NCI-H526 (cell line): ENCODE results near the gene NUBPL.
"Not testable (repeated sequence)": the region's sequence is repeated elsewhere in the genome, so short reads cannot be mapped to it uniquely, and the experiment has no call there.

ENCODE experiments used
- DNase-seq, 2 experiments: peaks; one replicate each; lab custom pipeline; 2025; lab: John Stamatoyannopoulos, UW

Gene NUBPL

DNA sequence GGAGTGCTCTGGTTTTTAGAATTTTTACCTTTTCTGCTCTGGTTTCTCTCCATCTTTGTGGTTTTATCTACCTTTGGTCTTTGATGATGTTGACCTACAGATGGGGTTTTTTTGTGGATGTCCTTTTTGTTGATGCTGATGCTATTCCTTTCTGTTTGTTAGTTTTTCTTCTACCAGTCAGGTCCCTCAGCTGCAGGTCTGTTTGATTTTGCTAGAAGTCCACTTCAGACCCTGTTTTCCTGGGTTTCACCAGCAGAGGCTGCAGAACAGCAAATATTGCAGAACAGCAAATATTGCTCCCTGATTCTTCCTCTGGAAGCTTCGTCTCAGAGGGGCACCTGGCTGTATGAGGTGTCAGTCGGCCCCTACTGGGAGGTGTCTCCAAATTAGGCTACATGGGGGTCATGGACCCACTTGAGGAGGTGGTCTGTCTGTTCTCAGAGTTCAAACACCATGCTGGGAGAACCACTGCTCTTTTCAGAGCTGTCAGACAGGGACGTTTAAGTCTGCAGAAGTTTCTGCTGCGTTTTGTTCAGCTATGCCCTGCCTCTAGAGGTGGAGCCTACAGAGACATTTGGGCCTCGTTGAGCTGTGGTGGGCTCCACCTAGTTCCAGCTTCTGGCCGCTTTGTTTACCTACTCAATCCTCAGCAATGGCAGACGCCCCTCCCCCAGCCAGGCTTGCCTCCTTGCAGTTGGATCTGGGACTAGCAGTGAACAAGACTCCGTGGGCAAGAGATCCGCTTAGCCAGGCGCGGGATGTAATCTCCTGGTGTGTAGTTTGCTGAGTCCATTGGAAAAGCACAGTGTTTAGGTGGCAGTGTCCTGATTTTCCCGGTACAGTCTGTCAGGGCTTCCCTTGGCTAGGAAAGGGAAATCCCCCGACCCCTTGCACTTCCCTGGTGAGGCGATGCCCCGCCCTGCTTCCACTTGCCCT, 250.8 kb downstream of the NUBPL start:
- not testable (repeated sequence) for DNase-seq

DNA sequence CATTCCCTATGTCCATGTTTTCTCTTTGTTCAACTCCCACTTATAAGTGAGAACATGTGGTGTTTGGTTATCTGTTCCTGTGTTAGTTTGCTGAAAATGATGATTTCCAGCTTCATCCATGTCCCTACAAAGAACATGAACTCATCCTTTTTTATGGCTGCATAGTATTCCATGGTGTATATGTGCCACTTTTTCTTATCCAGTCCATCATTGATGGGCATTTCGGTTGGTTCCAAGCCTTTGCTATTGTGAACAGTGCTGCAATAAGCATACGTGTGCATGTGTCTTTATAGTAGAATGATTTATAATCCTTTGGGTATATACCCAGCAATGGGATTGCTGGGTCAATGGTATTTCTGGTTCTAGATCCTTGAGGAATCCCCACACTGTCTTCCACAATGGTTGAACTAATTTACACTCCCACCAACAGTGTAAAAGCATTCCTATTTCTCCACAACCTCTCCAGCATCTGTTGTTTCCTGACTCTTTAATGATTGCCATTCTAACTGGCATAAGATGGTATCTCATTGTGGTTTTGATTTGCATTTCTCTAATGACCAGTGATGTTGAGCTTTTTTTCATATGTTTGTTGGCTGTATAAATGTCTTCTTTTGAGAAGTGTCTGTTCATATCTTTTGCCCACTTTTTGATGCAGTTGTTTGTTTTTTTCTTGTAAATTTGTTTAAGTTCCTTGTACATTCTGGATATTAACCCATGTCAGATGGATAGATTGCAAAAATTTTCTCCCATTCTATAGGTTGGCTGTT, 252.7 kb downstream of the NUBPL start:
- not testable (repeated sequence) for DNase-seq

DNA sequence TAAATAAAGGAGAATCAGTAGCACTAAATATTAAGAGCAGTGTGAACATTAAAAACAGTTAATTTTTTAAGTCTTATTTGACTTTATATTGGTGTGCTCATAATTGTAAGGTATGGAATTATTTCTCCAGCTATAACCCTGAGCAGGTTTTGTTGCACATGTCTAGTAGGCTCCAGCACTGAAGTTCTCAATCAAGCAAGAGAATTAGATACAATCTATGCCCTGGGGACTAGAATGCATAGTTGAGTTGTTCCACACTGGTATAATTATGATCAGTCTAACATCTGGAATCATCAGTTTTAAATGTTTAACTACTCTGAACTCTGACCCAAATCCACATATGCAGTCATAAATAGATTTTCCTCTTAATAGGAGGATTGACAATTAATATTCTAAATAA, 258.1 kb downstream of the NUBPL start:
- DNase-seq, result no peak

DNA sequence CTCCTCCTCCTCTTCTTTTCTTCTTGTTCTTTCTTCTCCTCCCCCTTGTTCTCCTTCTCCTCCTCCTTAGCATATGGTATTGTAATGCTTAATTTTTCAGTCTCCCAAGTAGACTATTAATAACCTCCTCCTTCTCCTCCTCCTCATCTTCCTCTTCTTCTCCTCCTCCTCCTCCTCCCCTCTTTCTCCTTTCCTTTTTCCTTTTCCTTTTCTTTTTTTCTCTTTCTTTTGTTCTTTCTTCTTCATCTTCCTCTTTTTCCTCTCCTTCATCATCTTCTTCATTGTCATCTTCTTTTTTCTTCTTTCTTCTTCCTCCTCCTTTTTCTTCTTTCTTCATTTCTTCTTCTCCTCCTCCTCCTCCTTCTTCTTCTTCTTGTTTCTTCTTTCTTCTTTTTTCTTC, 264.3 kb downstream of the NUBPL start:
- DNase-seq, result no peak

DNA sequence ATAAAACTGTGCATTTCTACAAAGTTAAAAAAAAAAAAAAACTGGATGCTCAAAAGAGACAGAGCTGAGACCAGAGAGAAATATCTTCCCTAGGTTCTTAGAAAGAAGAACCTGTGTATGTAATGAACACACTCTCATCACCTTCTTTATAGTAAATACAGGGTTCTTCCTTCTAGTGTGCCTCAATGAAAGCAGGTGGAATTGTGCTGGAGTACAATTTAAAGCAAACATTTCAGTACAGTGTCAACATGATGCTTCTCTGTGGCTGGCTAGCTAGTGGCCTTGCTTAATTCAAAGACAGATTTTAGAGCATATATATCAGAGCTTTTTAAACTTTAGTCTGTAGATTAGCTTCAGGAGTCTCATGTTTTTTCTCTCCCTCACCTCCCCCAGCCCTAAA, 266.1 kb downstream of the NUBPL start:
- DNase-seq, result no peak

DNA sequence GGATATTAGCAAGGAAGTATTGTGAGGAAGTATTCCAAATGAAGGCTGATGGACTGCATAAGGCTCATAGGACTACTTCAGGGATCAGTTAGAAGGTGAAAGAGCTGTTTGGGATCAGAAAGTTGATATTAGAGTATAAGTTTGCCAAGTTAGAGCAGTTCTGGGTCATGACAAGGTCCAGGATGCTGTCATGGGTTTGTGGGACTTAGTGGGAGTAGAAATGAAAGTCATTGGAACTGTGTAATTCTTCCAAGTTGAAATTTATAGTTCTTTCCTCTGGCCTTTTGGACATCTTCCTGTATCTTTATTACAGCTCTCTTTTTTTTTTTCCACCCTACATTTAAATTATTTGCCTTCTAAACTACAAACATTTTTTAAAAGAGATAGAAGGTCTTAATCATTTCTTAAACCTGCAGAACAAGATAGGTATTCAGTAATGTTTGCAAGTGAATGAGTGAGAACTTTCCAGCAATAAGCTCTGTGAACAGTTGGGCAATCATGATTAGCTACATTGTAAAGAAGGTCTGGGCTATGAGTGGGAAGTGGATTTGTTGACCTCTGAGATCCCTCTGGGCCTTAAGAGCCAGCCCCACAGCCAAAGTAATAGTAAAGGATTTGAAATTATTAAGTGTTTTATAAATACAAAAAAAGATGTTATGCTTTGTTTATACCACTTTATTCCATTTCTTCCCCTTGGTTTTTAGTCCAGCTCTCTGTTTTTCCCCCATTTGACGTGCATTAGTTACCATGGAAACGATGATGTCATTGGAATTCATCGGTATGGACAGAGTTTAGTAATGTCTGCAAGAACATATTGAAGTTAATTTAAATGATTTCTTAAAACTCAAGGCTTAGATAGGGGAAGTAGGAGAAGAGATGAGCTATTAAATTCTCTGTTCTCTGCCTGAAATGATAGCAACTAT, 268.0 kb downstream of the NUBPL start:
- no peak for DNase-seq

DNA sequence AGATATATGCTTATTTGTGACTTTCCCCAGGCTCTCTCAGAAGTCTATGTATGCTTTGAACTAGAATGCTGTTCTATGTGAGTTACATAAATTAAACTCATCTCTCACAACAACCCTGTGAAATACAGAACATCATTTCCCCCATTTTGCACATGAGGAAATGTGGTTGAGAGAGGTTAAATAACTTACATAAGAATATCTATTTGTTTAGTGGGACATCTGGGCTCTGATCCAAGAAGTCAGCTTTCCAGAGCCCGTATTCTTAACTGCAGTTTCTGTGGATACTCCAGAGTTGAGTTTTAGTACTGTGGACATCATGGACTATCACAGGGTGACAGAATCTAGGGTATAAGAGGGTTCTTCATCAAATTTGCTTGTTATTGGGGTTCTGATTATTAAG, 273.4 kb downstream of the NUBPL start:
- DNase-seq, result no peak

DNA sequence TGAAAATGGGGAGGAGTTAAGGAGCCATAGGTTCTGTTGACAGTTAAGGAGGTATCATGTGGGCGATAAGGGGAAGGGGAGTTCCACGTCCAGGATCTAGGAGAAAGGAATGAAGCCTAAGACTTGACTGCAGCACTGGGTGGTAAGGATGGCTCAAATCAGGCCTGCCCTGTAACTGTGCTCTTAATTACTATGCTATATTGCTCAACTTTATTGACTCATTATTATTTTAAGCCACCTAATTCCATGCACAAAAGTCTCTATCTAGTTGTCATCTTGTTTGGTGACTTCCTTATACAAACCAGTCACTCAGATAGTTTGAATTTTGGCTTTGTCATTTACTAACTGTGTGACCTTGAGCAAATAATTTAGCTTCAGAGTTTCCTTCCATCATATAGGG, 273.8 kb downstream of the NUBPL start:
- DNase-seq, result no peak

DNA sequence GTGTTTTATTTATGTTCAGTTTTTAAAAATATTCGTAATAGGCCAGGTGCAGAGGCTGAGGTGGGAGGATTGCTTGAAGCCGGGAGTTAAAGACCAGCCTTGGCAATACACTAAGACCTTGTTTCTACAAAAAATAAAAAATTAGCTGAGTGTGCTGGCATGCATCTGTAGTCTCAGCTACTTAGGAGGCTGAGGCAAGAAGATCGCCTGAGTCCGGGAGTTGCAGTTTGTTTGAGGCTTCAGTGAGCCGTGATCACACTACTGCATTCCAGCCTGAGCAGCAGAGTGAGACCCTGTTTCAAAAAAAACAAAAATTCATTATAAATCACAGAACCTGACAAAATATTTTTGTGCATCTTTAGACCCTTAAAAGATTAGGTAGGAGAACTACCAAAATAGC, 275.8 kb downstream of the NUBPL start:
- no peak for DNase-seq

DNA sequence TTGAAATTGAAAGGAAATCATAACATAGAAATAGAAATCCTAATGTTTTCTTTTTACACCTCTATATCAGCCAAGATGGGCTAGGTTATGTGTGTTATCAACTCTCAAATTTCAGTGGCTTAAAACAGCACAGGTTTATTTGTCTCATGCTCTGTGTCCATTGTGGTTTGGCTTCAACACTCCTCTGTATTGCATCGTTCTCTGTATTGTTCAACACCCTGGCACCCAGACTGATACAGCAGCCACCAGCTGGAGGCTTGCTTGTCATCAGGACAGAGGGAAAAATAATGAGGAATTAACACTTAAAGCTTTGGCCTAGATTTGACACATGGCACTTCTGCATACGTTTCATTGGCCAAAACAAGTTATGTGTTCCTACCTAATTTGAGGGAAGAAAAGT, 281.7 kb downstream of the NUBPL start:
- DNase-seq, result no peak

DNA sequence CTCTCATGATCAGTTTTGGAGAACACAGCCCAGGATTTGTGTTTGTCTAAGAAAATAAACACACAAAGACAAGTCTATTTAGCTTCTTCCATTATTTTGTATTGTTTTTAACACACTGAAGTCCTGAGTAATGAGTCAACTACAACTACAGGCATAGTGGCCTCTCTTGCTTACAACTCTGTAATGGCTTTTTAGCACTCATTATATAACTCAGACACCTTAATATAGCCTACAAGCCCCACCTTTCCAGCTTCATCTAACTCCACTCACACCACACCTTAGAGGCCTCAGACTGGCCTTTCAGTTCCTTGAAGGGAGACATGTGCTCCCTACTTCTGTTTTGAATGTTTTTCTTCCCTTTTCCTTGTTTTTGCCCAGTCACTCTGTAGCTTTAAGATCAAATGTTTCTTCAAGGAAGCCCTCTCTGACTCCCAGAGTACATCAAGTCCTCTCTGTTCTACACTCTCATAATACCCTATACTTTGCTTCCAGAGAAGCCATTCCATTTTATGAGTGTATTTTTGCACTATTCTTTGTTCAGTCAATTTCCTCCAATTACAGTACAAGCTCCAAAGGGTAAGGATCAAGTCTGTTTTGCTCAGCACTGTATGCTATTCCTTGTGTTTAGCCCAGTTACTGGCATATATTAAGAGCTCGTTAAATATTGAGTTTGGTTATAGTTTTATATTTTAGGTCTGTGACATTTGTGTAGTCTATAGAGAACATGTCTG, 282.3 kb downstream of the NUBPL start:
- DNase-seq, result no peak

DNA sequence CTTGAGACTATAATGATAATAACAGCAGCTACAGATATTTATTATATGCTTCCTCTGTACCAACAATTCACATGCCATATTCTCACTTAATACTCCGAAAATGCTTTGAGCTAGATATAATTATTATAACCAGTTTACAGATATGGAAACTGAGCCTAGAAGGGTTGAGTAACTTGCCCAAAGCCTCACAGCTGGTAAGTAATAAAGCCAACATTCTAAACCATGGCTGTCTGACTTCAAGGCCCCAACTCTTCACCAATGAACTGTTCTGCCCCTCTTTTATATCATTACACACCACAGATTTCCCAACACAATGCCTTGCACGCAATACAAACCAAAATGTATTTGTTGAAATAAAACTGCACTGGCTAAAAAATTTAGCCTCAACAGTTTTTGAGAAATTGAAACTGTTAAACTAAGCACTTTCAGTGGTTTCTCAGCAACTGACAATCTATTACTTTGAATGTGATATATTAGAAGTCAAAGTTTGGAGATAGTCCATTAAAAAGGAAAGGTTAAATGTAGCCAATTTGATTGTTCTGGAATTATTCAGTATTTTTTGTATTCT, 293.4 kb downstream of the NUBPL start:
- DNase-seq, result no peak

DNA sequence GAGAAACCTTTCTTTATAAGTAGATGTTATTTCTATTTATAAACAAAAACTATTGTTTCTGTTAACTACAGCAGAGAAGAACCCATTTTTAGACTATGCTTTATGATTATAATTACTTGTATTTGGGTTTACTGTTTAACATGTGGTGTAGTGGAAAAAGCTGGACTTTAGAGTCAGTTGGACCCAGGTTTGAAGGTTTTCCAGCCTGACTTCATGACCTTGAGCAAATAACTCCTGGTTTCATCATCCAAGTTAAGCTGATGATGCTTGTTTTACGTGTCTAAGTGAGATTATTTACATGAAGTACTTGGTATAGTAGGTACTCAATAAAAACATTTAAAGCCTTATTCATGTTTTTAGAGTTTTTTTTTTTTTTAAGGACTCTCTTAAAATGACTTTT, 294.1 kb downstream of the NUBPL start:
- DNase-seq, result no peak

DNA sequence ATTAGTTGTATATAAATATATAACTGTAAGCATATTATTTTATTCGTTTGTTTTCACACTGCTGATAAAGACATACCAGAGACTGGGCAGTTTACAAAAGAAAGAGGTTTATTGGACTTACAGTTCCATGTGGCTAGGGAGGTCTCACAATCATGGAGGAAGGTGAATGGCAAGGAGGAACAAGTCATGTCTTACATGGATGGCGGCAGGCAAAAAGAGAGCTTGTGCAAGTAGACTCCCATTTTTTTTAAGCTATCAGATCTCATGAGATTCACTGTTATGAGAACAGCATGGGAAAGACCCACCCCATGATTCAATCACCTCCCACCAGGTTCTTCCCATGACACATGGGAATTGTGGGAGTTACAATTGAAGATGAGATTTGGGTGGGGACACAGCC, 294.8 kb downstream of the NUBPL start:
- not testable (repeated sequence) for DNase-seq

DNA sequence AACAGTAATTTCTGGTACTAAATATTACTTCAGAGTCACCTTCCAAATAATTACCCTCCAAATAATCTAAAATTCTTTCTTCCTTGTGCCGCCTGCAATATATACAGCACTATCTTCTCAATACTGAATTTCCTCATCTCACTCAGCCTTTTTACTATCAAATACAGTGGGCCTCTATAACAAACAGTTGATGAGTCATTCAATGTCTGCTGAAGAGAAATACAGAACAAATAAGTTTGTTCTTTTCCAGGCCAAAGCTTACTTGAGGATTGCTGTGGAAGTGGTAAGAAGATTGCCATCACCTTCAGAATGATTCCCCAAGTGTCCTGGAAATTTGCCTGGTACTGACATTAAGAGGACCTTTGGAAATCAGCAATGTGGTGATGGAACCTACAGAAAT, 297.7 kb downstream of the NUBPL start:
- DNase-seq, result no peak

DNA sequence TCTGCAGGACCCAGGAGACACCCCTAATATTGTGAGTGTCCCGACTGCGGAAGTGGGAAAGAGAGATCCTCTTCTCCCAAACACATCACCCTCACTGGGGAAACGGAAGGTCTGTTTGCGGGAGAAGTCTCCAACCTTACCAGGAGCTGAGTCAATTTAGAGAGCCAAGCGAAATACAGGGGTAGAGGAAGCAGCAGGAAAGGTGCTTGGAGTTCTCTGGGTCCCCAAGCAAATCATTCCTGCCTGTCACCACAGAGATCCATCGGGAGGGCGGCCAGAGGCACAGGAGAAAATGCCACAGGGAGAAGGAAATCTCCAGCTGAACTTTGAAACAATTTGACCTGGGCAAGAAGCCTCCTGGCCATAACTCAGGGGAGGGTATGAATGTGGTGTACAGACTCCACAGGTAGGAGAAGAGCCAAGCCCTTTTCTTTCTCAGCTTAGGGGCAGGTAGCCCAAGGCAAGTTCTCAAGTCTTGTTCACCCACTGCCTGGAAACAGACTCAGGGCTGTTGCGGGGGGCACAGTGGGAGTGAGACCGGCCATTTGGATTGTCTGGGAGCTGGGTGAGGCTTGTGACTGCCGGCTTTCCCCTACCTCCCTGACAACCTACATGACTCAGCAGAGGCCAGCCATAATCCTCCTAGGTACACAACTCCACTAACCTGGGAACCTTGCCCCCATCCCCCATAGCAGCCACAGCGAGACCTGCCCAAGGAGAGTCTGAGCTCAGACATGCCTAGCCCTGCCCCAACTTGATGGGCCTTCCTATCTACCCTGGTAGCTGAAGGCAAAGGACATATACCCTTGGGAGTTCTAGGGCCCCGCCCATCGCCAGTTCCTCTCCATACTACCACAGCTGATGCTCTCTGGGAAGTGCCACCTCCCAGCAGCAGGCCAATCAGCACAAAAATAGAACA, 304.0 kb downstream of the NUBPL start:
- DNase-seq, result peak in 1 of 2 experiments; percentile 16

DNA sequence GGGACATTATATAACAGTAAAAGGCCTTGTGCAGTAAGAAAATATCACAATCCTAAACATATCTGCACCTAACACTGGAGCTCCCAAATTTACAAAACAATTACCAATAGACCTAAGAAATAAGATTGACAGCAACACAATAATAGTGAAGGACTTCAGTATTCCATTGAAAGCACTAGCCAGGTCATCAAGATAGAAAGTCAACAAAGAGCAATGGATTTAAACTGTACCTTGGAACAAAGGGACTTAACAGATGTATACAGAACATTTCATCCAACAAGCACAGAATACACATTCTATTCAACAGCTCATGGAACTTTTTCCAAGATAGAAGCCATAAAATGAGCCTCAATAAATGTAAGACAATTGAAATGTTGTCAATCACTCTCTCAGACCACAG, 306.4 kb downstream of the NUBPL start:
- DNase-seq, result no peak

DNA sequence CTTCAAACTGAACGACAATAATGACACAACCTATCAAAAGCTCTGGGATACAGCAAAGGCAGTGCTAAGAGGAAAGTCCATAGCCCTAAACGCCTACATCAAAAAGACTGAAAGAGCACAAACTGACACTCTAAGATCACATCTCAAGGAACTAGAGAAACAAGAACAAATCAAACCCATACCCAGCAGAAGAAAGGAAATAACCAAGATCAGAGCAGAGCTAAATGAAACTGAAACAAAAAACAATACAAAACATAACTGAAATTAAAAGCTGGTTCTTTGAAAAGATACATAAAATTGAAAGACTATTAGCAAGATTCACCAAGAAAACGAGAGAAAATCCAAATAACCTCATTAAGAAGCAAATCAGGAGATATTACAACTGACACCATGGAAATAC, 306.9 kb downstream of the NUBPL start:
- not testable (repeated sequence) for DNase-seq

DNA sequence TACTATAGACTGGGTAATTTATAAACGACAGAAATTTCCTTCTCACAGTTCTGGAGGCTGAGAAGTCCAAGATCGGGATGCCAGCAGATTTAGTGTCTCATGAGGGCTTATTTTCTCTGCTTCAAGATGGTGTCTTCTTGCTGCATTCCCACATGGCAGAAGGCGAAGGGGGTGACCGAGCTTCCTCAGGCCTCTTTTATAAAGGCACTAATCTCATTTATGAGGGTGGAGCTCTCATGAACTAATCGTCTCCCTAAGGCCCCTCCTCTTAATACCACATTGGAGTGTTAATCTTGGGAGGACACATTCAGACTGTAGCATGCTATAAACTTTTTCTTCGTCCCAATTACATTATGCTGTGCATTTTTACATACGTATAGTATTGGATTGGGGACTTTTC, 315.5 kb downstream of the NUBPL start:
- no peak for DNase-seq

DNA sequence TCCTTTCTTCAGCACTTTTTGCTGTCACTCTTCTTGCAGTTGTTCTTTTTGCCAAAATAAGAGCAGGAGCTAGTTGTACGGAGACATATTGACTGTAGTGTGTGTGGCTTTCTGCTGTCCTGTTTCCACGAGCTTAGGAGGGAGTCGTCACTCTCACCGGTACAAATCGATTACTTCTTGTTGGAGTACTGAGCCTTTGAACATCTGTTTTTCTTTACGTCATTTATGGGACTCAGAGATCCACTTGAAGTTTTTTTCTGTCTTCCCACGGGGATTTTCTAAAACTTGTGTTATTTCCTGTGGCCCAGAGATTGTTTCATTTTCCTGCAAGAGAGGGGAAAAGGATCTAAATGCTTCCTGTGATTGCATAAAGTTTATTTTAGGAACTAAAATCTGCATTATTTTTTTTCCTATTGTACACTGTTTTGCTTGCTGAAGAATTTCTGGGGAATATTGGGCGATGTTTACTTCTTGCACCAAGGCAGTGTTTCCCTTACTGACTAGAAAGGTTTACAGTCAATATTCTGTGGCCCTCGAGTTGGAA, 316.1 kb downstream of the NUBPL start:
- no peak for DNase-seq
